NCI-H187 (cell line): ENCODE results near the gene ARG1.
"Not testable (repeated sequence)": the region's sequence is repeated elsewhere in the genome, so short reads cannot be mapped to it uniquely, and the experiment has no call there.

Experiments
- DNase-seq, 2 experiments: peaks; one replicate each; lab custom pipeline; 2025; lab: John Stamatoyannopoulos, UW

ARG1 gene

GRCh38 chr6:131572686-131573415, at the start of gene ARG1:
TSS of gene ARG1 (plus strand) at chr6:131573226. CDS start at chr6:131573283, 57 bp downstream.
- DNase-seq, result no peak

GRCh38 chr6:131523988-131524673, 48.9 kb upstream of the ARG1 start:
- no peak for DNase-seq

GRCh38 chr6:131524695-131525336, 48.2 kb upstream of the ARG1 start:
- no peak for DNase-seq

GRCh38 chr6:131530936-131531335, 42.1 kb upstream of the ARG1 start:
- DNase-seq, result not testable (repeated sequence)

- not testable (repeated sequence) for DNase-seq
Measured at GRCh38 chr6:131531681-131532080, 41.3 kb upstream of the ARG1 start.

GRCh38 chr6:131532580-131533039, 40.4 kb upstream of the ARG1 start:
- no peak for DNase-seq

- not testable (repeated sequence) for DNase-seq
Measured at GRCh38 chr6:131538615-131539014, 34.4 kb upstream of the ARG1 start.

GRCh38 chr6:131545317-131545716, 27.7 kb upstream of the ARG1 start:
- no peak for DNase-seq

GRCh38 chr6:131547488-131547887, 25.5 kb upstream of the ARG1 start:
- DNase-seq, result no peak

GRCh38 chr6:131548441-131548840, 24.6 kb upstream of the ARG1 start:
- no peak for DNase-seq

- DNase-seq, result no peak
Measured at GRCh38 chr6:131549811-131550210, 23.2 kb upstream of the ARG1 start.

- no peak for DNase-seq
Measured at GRCh38 chr6:131551902-131552301, 21.1 kb upstream of the ARG1 start.

GRCh38 chr6:131552572-131552971, 20.5 kb upstream of the ARG1 start:
- DNase-seq, result no peak

GRCh38 chr6:131555992-131556391, 17.0 kb upstream of the ARG1 start:
- no peak for DNase-seq

GRCh38 chr6:131558922-131559321, 14.1 kb upstream of the ARG1 start:
- DNase-seq, result no peak

GRCh38 chr6:131561925-131562707, 10.9 kb upstream of the ARG1 start:
- no peak for DNase-seq

- DNase-seq, result no peak
Measured at GRCh38 chr6:131565056-131565455, 8.0 kb upstream of the ARG1 start.

GRCh38 chr6:131568726-131569125, 4.3 kb upstream of the ARG1 start:
- no peak for DNase-seq

- no peak for DNase-seq
Measured at GRCh38 chr6:131574133-131574532, 1.1 kb downstream of the ARG1 start.

GRCh38 chr6:131574686-131575085, 1.7 kb downstream of the ARG1 start:
- DNase-seq, result no peak

GRCh38 chr6:131575834-131576478, 2.9 kb downstream of the ARG1 start:
- no peak for DNase-seq

GRCh38 chr6:131581523-131581922, 8.5 kb downstream of the ARG1 start:
- DNase-seq, result no peak
